Measurements from ENCODE around the gene CGB8.
"Not testable (repeated sequence)": the region's sequence is repeated elsewhere in the genome, so short reads cannot be mapped to it uniquely, and the experiment has no call there.

CGB8 gene

GRCh38 chr19:49064768-49065611 is 16.1 kb upstream of the CGB8 start, which contains the start of gene NTF4:
Gene NTF4 (minus strand): TSS chr19:49064818. CDS start chr19:49061997, 2,821 bp downstream.
- no peak for DNase-seq (ENCODE audit: low read depth)

DNA sequence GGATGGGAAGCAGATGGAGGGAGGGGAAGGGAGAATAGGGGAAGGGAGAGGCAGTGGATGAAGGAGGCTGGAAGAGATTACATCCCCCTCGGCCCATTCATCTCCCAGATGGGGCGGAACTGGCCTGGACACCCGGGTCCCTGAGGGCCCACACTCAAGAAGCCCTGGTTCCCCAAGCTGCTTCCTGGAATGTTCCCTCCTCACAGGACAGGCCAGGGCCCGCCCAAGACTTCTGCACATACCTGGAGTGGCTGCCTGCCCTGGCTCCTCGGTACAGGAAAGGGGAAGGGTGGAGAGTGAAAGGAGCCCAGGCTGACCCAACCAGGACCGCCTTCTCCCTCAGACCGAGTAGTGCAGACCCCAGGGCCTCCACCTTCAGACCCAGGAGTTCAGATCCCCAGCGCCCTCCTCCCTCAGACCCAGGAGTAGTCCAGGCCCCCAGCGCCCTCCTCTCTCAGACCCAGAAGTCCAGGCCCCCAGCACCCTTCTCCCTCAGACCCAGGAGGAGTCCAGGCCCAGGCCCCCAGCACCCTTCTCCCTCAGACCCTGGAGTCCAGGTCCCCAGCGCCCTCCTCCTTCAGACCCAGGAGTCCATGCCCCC is 15.2 kb upstream of the CGB8 start:
- no peak for DNase-seq (ENCODE audit: low read depth)

DNA sequence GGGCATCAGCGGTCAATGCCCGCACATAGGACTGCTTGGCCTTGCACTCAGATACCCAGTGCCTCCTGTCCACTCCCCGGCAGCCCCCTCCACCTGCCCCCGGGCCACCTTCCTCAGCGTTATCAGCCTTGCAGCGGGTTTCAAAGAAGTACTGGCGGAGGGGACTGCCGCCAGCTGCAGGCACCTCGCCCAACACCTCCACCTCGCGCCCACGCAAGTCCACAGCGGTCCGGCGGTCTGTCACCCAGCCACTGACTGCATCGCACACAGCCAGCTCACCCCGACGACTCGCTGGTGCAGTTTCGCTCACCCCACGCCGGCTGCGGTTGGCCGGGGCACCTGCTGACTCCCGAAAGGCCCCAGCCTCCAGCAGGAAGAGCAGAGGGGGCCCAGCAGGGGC is 12.5 kb upstream of the CGB8 start:
- no peak for DNase-seq (ENCODE audit: low read depth)

GRCh38 chr19:49061000-49061399 is 12.1 kb upstream of the CGB8 start:
- DNase-seq (ENCODE audit: low read depth): no peak

- DNase-seq (ENCODE audit: low read depth): no peak
These were observed 10.1 kb upstream of the CGB8 start for GRCh38 chr19:49059053-49059452.

GRCh38 chr19:49058562-49058961 is 9.7 kb upstream of the CGB8 start:
- DNase-seq (ENCODE audit: low read depth): no peak

- no peak for DNase-seq (ENCODE audit: low read depth)
These were observed 8.8 kb upstream of the CGB8 start, which contains the start of gene CGB7 for GRCh38 chr19:49057636-49058234. Gene CGB7 (minus strand): TSS chr19:49057749. CDS start chr19:49055375, 2,374 bp downstream.

DNA sequence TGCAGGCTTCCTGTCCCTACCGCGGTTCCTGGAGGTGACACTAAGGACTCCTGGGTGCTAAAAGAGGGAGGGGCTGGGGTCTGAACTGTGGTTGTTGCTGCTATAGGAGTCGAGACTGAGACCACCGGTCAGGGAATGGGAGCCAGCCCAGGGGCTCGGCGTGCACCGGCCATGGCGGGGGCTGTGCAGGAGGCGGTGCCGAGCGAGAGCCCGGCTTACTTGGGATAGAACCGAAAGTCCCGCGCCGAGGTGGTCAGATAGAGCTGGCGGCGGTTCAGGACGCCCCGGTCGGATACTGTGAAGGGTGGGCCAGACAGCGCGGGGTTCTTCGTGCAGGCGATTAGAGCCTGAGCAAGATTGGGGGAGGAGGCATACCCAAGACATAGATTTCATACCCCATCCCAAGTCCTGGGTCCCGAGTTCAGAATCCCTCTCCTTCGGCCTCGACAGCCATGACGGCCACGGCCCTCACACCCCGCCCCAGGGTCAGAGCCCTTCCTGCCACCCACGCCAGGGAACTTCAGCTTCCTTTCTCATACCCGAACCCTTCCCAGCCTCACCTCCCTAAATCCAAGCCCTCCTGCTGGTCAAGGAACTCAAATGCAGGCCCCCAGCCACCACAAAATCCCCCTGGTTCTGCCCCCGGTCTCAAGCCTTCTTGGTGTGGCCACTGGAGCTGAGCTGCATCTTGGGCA is 8.1 kb upstream of the CGB8 start:
- not testable (repeated sequence) for DNase-seq (ENCODE audit: low read depth)

- no peak for DNase-seq (ENCODE audit: low read depth)
These were observed 7.4 kb upstream of the CGB8 start for GRCh38 chr19:49056101-49056901.

- DNase-seq (ENCODE audit: low read depth): not testable (repeated sequence)
These were observed 1.6 kb upstream of the CGB8 start for GRCh38 chr19:49050376-49051033.

DNA sequence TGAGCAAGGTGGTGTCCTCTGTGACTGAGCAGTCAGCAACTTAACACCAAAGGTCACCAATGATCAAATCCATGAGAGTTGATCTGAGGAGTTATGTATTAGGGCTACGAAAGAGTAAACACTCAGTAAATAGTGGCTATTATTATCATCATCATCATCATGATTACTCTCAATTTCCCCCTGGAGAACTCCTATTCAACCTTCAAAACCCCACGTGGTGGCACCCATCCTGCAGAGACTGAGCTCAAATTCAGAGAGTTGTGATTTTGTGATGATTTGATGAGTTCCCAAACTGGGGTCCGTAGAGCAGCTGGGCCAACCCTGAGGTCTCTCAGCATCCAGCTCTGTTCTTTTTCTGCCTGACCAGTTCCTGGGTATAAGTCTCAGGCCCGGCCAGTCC is 923 bp upstream of the CGB8 start:
- not testable (repeated sequence) for DNase-seq (ENCODE audit: low read depth)

DNA sequence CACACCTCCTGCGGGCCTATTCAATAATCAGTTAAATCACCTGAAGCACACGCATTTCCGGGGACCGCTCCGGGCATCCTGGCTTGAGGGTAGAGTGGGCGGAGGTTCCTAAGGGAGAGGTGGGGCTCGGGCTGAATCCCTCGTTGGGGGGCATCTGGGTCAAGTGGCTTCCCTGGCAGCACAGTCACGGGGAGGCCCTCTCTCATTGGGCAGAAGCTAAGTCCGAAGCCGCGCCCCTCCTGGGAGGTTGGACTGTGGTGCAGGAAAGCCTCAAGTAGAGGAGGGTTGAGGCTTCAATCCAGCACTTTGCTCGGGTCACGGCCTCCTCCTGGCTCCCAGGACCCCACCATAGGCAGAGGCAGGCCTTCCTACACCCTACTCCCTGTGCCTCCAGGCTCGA is 5.4 kb downstream of the CGB8 start, which contains the start of gene CGB5:
TSS of gene CGB5 (plus strand) at position 301 of the 400 bp plus-strand sequence. CDS start 362 bp downstream, outside the sequence.
- not testable (repeated sequence) for DNase-seq (ENCODE audit: low read depth)

DNA sequence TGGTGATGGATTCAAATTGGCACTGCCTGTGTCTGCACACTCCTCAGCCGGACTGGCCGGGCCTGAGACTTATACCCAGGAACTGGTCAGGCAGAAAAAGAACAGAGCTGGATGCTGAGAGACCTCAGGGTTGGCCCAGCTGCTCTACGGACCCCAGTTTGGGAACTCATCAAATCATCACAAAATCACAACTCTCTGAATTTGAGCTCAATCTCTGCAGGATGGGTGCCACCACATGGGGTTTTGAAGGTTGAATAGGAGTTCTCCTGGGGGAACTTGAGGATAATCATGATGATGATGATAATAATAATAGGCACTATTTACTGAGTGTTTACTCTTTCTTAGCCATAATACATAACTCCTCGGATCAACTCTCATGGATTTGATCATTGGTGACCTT is 6.2 kb downstream of the CGB8 start:
- DNase-seq (ENCODE audit: low read depth): not testable (repeated sequence)

- DNase-seq (ENCODE audit: low read depth): no peak
These were observed 6.7 kb downstream of the CGB8 start for GRCh38 chr19:49042177-49042576.

DNA sequence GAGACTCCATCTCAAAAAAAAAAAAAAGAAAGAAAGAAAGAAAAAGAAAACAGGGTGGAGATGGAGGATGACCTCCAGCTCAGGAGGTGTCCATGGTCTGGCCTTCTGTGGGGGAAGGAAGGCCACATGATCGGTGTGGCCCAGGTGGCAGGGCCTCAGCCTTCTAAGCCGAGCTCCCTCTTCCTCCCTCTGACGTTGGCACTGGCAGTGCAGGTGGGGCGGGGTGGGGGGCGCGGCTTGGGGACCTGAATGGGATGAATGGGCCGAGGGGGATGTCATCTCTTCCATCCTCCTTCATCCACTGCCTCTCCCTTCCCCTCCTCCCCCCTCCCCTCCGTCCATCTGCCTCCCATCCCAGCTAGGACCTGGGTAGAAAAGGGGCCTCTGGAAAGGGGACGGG is 9.2 kb downstream of the CGB8 start:
- not testable (repeated sequence) for DNase-seq (ENCODE audit: low read depth)

GRCh38 chr19:49038557-49039276 is 10.2 kb downstream of the CGB8 start:
- DNase-seq (ENCODE audit: low read depth): not testable (repeated sequence)

DNA sequence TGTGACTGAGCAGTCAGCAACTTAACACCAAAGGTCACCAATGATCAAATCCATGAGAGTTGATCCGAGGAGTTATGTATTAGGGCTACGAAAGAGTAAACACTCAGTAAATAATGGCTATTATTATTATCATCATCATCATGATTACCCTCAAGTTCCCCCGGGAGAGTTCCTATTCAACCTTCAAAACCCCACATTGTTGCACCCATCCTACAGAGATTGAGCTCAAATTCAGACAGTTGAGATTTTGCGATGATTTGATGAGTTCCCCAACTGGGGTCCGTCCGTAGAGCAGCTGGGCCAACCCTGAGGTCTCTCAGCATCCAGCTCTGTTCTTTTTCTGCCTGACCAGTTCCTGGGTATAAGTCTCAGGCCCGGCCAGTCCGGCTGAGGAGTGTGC is 10.8 kb downstream of the CGB8 start:
- not testable (repeated sequence) for DNase-seq (ENCODE audit: low read depth)

GRCh38 chr19:49036815-49037214 is 12.1 kb downstream of the CGB8 start, which contains the start of gene CGB1:
Gene CGB1 (minus strand): TSS chr19:49036895. CDS start chr19:49036711, 184 bp downstream.
- not testable (repeated sequence) for DNase-seq (ENCODE audit: low read depth)

DNA sequence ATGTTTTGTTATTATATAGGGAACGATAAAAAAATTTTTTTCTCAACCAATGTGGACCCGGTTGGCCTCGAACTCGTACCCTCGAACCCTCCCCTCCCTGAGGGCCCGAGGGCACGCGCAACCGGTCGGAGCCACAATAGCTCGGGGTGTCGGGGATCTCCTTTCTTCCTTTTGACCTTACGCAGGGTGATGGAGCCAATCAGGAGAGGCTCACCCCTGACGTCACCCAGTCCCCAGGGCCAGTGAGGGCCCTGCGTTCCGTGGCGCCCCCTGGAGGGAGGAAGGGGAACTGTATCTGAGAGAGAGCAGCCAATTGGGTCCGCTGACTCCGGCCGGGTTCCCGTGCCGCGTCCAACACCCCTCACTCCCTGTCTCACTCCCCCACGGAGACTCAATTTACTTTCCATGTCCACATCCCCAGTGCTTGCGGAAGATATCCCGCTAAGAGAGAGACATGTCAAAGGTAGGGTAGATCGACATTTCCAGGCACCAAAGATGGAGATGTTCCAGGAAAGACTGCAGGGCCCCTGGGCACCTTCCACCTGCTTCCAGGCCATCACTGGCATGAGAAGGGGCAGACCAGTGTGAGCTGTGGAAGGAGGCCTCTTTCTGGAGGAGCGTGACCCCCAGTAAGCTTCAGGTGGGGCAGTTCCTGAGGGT is 17.1 kb downstream of the CGB8 start, which contains the start of gene CGB2:
TSS of gene CGB2 (plus strand) at position 249 of the 660 bp plus-strand sequence. CDS start at position 455, 206 bp downstream.
- DNase-seq (ENCODE audit: low read depth): not testable (repeated sequence)

Measured in stimulated activated CD8-positive, alpha-beta memory T cell treated with anti-CD3 and anti-CD28 coated beads, Interleukin-12 subunit alpha, Interleukin-12 subunit beta, amount 100 ng/mL, for 1 hour (primary cell).